IMR-90 (cell line): Measurements from ENCODE around the gene PZP. TPM values are rescaled to one million over a fixed set of nuclear protein-coding genes. Genes with fewer than 3 reads are reported as not detected.

Source experiments
- ATAC-seq: fragments of 200-7000 bp; cut with Tn5 transposase; 2 replicates; pipeline ENCODE4 v1.9.1; 2020; ENCODE audit warnings: low read depth, mild to moderate bottlenecking, moderate library complexity
- BruUV-seq: library from RNA; stranded (reverse); fragments of 400-500 nt; replicated peaks from 2 replicates; lab custom pipeline; 2021; lab: Mats Ljungman, UMichigan
- CTCF ChIA-PET: fragments of 300-600 bp; formaldehyde crosslinking; extraction: SDS; loops from one replicate; lab custom pipeline; 2021; ENCODE audit warnings: antibody characterized with exemption; lab: Yijun Ruan, JAX
- POLR2A ChIA-PET: fragments of 300-600 bp; sonication (Branson Sonifier 250); formaldehyde crosslinking; loops from one replicate; lab custom pipeline; 2022; ENCODE audit warnings: antibody characterized with exemption; ENCODE audit not compliant: unreplicated experiment; lab: Charles Lee
- DNase-seq: peaks from one replicate; pipeline ENCODE4 v3.0.0; 2013
- H2AFZ ChIP-seq: replicated peaks from 2 replicates; pipeline ENCODE3; 2013; ENCODE audit warnings: low read length, mild to moderate bottlenecking; ENCODE audit not compliant: poor library complexity
- H2AK5ac ChIP-seq: 2 replicates; pipeline ENCODE4 v1.6.1; 2013; ENCODE audit warnings: low read depth, low read length, inconsistent platforms
- H2AK9ac ChIP-seq: replicated peaks from 2 replicates; pipeline ENCODE3; 2013; ENCODE audit warnings: mild to moderate bottlenecking, low read depth, low read length, moderate library complexity; ENCODE audit not compliant: poor library complexity
- H2BK120ac ChIP-seq: 2 replicates; pipeline ENCODE4 v1.6.1; 2013; ENCODE audit warnings: low read depth, low read length, inconsistent platforms
- H2BK15ac ChIP-seq: 3 replicates; pipeline ENCODE4 v1.6.1; 2013; ENCODE audit warnings: low read depth, low read length, inconsistent platforms
- H2BK20ac ChIP-seq: 2 replicates; pipeline ENCODE4 v1.6.1; 2013; ENCODE audit warnings: low read depth, mild to moderate bottlenecking, inconsistent platforms, low read length, moderate library complexity
- H2BK5ac ChIP-seq: 2 replicates; pipeline ENCODE4 v1.6.1; 2013; ENCODE audit warnings: mild to moderate bottlenecking, low read depth, low read length, inconsistent platforms; ENCODE audit not compliant: poor library complexity, severe bottlenecking
- H3K14ac ChIP-seq: replicated peaks from 2 replicates; pipeline ENCODE4 v1.6.1; 2013; ENCODE audit warnings: low read depth, low read length, inconsistent platforms
- H3K18ac ChIP-seq: 2 replicates; pipeline ENCODE4 v1.6.1; 2013; ENCODE audit warnings: low read depth, low read length, control low read depth
- H3K23ac ChIP-seq: 2 replicates; pipeline ENCODE4 v1.6.1; 2013; ENCODE audit warnings: low read depth, low read length, inconsistent platforms
- H3K27ac ChIP-seq: 2 replicates; pipeline ENCODE4 v1.5.1; 2013; ENCODE audit warnings: mild to moderate bottlenecking, control low read depth, low read length; ENCODE audit not compliant: insufficient read depth
- H3K27me3 ChIP-seq: 2 replicates; pipeline ENCODE4 v1.6.1; 2013; ENCODE audit warnings: low read length; ENCODE audit not compliant: control insufficient read depth, insufficient read depth
- H3K36me3 ChIP-seq: 2 replicates; pipeline ENCODE4 v1.6.1; 2013; ENCODE audit warnings: low read length, mixed read lengths; ENCODE audit not compliant: control insufficient read depth, insufficient read depth
- H3K4ac ChIP-seq: 2 replicates; pipeline ENCODE4 v1.6.1; 2013; ENCODE audit warnings: low read depth, low read length, inconsistent platforms
- H3K4me1 ChIP-seq: 2 replicates; pipeline ENCODE4 v1.6.1; 2013; ENCODE audit warnings: low read length, mixed read lengths; ENCODE audit not compliant: control insufficient read depth, insufficient read depth
- H3K4me2 ChIP-seq: 2 replicates; pipeline ENCODE4 v1.6.1; 2013; ENCODE audit warnings: low read depth, mild to moderate bottlenecking, control low read depth, low read length, moderate library complexity
- H3K4me3 ChIP-seq: 2 replicates; pipeline ENCODE4 v1.5.1; 2013; ENCODE audit warnings: low read depth, mild to moderate bottlenecking, control low read depth, low read length, moderate library complexity; ENCODE audit not compliant: insufficient read depth
- H3K56ac ChIP-seq: 2 replicates; pipeline ENCODE4 v1.6.1; 2013; ENCODE audit warnings: low read length, inconsistent platforms; ENCODE audit not compliant: insufficient read depth; ENCODE audit errors: extremely low read depth
- H3K79me1 ChIP-seq, 2 experiments: 2 replicates each; pipeline ENCODE4 v1.6.1; 2013; ENCODE audit warnings: low read length in 2 of 2, inconsistent platforms in 1 of 2, low read depth in 1 of 2
- H3K9ac ChIP-seq: 2 replicates; pipeline ENCODE4 v1.6.1; 2013; ENCODE audit warnings: low read depth, low read length, control low read depth
- H3K9me1 ChIP-seq: 2 replicates; pipeline ENCODE4 v1.6.1; 2013; ENCODE audit warnings: low read length, inconsistent platforms; ENCODE audit not compliant: insufficient read depth
- H3K9me3 ChIP-seq: 2 replicates; pipeline ENCODE4 v1.6.1; 2013; ENCODE audit warnings: low read length; ENCODE audit not compliant: control insufficient read depth, insufficient read depth
- H4K20me1 ChIP-seq: 2 replicates; pipeline ENCODE4 v1.6.1; 2013; ENCODE audit warnings: low read length, inconsistent platforms; ENCODE audit not compliant: insufficient read depth
- H4K5ac ChIP-seq: 2 replicates; pipeline ENCODE4 v1.6.1; 2013; ENCODE audit warnings: mild to moderate bottlenecking, low read depth, low read length, control low read depth
- H4K8ac ChIP-seq, 2 experiments: 2 replicates each; pipeline ENCODE4 v1.6.1; 2013; ENCODE audit warnings: low read depth in 2 of 2, low read length in 2 of 2, control low read depth in 1 of 2, inconsistent platforms in 1 of 2
- H4K91ac ChIP-seq: 2 replicates; pipeline ENCODE4 v1.6.1; 2013; ENCODE audit warnings: low read depth, low read length, inconsistent platforms; ENCODE audit not compliant: insufficient read depth
- BHLHE40 ChIP-seq: fragments of 150-350 bp; IDR thresholded peaks from 2 replicates; pipeline ENCODE4 v1.6.1; 2016; ENCODE audit warnings: mild to moderate bottlenecking, low read depth, low read length
- FOS ChIP-seq: fragments of 150-350 bp; IDR thresholded peaks from 2 replicates; pipeline ENCODE4 v1.6.1; 2016; ENCODE audit warnings: low read depth, low read length
- MAFK ChIP-seq: IDR thresholded peaks from 2 replicates; pipeline ENCODE4 v1.6.1; 2012; ENCODE audit warnings: low read depth, low read length, improper control_type of control experiment
- NFE2L2 ChIP-seq: fragments of 150-350 bp; IDR thresholded peaks from 2 replicates; pipeline ENCODE4 v1.6.1; 2016; ENCODE audit warnings: low read depth, mild to moderate bottlenecking, low read length
- RFX5 ChIP-seq: IDR thresholded peaks from 2 replicates; pipeline ENCODE4 v1.8.0; 2012; ENCODE audit warnings: low read depth, mild to moderate bottlenecking, low read length, moderate library complexity
- SMC3 ChIP-seq: fragments of 150-350 bp; IDR thresholded peaks from 2 replicates; pipeline ENCODE4 v1.6.1; 2016; ENCODE audit warnings: low read depth, mild to moderate bottlenecking, antibody characterized with exemption, low read length, moderate library complexity
- WGBS, 2 experiments: methylation state at CpG; one replicate each; pipeline versions ENCODE4 v1.1.5 to v1.1.7; 2013; ENCODE audit warnings: missing lambda C conversion rate in 2 of 2; ENCODE audit not compliant: insufficient read length in 1 of 2; ENCODE audit errors: extremely low coverage in 2 of 2; 5-methylcytosine and 5-hydroxymethylcytosine counted together
- dilution Hi-C: fragments of 300-500 bp; cut with HindIII; formaldehyde crosslinking; loops from one replicate; pipeline ENCODE4 v1.14.3; 2018; ENCODE audit warnings: low sequenced_read_pairs; ENCODE audit not compliant: unreplicated experiment
- in situ Hi-C: fragments of 300-500 bp; cut with MboI; formaldehyde crosslinking; loops from 3 replicates; pipeline ENCODE4 v1.14.3; 2019; ENCODE audit warnings: low sequenced_read_pairs, inconsistent platforms, mixed read lengths
- intact Hi-C: fragments of 100-400 bp; cut with micrococcal nuclease; formaldehyde crosslinking; loops from 2 replicates; pipeline ENCODE4 v1.10.0; 2022
- polyA plus RNA-seq, 3 experiments: library from polyadenylated mRNA; depleted of rRNA; stranded (reverse); fragments of >200 nt; gene quantifications; 2 replicates each; pipeline ENCODE4 v1.2.3, GENCODE V29; 2012; ENCODE audit warnings: low replicate concordance in 1 of 3
- total RNA-seq: library from RNA; depleted of rRNA; stranded (reverse); fragments of >200 nt; gene quantifications from 2 replicates; pipeline ENCODE4 v1.2.3, GENCODE V29; 2012
- TF ChIP-seq, protein P1 (sequence below): conservative IDR thresholded peaks from 2 replicates; pipeline ENCODE4 v1.5.1; 2012; ENCODE audit warnings: mild to moderate bottlenecking, low read depth, low read length, improper control_type of control experiment
- TF ChIP-seq, protein P2 (sequence below): fragments of 150-350 bp; IDR thresholded peaks from 2 replicates; pipeline ENCODE4 v1.6.1; 2017; ENCODE audit warnings: mild to moderate bottlenecking, antibody characterized with exemption, low read length, low read depth
- TF ChIP-seq, protein P3 (sequence below): fragments of 150-350 bp; IDR thresholded peaks from 2 replicates; pipeline ENCODE4 v1.6.1; 2016; ENCODE audit warnings: low read depth, mild to moderate bottlenecking, low read length, moderate library complexity, borderline replicate concordance

PZP gene
- total and polyA plus RNA-seq, 2 of the 4 experiments (the other 2 are of a cell fraction) = not detected

DNA sequence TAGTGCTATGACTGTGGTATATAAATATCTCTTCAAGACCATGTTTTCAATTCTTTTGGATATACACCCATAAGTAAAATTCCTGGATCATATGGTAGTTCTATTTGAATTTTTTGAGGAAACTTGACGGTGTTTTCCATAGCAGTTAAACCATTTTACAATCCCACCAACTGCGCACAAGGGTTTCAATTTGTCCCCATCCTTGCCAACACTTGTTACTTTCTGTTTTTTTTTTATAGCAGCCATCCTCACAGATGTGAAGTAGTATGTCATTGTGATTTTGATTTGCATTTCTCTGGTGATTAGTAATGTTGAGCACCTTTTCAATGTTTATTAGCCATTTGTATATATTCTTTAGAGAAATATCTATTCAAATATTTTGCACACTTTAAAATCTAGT, 78.0 kb downstream of the PZP start:
- no TSS peak for BruUV-seq
- dilution Hi-C loops = no loop called here

More for the DNA sequence above, 78.0 kb downstream of the PZP start:
- ChIA-PET POLR2A (no interaction called here), CTCF (no interaction called here)
- H3K18ac ChIP-seq = no peak overlapping the region
- no peak overlapping the region for H3K4ac ChIP-seq
- H3K4me3 ChIP-seq = no peak overlapping the region
- DNase-seq (no peak), ATAC-seq (no peak)
- no peak overlapping the region for H3K27ac ChIP-seq
- WGBS, 2 experiments = no CpG with 5 or more reads among the region's 2 CpGs
- H4K91ac ChIP-seq = no peak overlapping the region
- H3K4me2 ChIP-seq = no peak overlapping the region
- peaks cover 5% of the 10 kb centered on the region; the same call in 1 of the 2 replicates for H3K4me1 ChIP-seq
- no peak overlapping the region for H2BK5ac ChIP-seq
- H3K79me1 ChIP-seq = no peaks in the 10 kb centered on the region
- peaks cover 3% of the 10 kb centered on the region; the same call in 1 of the 2 replicates for H3K9me3 ChIP-seq
- no peak for TF ChIP-seq RFX5
- TF ChIP-seq SMC3 = no peak
- TF ChIP-seq, protein P1, sequence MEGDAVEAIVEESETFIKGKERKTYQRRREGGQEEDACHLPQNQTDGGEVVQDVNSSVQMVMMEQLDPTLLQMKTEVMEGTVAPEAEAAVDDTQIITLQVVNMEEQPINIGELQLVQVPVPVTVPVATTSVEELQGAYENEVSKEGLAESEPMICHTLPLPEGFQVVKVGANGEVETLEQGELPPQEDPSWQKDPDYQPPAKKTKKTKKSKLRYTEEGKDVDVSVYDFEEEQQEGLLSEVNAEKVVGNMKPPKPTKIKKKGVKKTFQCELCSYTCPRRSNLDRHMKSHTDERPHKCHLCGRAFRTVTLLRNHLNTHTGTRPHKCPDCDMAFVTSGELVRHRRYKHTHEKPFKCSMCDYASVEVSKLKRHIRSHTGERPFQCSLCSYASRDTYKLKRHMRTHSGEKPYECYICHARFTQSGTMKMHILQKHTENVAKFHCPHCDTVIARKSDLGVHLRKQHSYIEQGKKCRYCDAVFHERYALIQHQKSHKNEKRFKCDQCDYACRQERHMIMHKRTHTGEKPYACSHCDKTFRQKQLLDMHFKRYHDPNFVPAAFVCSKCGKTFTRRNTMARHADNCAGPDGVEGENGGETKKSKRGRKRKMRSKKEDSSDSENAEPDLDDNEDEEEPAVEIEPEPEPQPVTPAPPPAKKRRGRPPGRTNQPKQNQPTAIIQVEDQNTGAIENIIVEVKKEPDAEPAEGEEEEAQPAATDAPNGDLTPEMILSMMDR = no peak
- no peak for TF ChIP-seq FOS
- TF ChIP-seq BHLHE40 = no peak
- TF ChIP-seq NFE2L2 = no peak
- TF ChIP-seq, protein P2, sequence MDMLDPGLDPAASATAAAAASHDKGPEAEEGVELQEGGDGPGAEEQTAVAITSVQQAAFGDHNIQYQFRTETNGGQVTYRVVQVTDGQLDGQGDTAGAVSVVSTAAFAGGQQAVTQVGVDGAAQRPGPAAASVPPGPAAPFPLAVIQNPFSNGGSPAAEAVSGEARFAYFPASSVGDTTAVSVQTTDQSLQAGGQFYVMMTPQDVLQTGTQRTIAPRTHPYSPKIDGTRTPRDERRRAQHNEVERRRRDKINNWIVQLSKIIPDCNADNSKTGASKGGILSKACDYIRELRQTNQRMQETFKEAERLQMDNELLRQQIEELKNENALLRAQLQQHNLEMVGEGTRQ = no peak
- TF ChIP-seq, protein P3, sequence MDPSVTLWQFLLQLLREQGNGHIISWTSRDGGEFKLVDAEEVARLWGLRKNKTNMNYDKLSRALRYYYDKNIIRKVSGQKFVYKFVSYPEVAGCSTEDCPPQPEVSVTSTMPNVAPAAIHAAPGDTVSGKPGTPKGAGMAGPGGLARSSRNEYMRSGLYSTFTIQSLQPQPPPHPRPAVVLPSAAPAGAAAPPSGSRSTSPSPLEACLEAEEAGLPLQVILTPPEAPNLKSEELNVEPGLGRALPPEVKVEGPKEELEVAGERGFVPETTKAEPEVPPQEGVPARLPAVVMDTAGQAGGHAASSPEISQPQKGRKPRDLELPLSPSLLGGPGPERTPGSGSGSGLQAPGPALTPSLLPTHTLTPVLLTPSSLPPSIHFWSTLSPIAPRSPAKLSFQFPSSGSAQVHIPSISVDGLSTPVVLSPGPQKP = no peak
- no peak for TF ChIP-seq MAFK
- no peak overlapping the region for H4K5ac ChIP-seq
- no peaks in the 10 kb centered on the region for H3K36me3 ChIP-seq
- in situ Hi-C loops = no loop called here
- H3K14ac ChIP-seq = no peak overlapping the region
- H4K20me1 ChIP-seq = no peaks in the 10 kb centered on the region
- H2BK120ac ChIP-seq = no peak overlapping the region
- H3K9me1 ChIP-seq = no peaks in the 10 kb centered on the region
- no peak overlapping the region for H3K56ac ChIP-seq
- no peaks in the 10 kb centered on the region; the same call in 1 of the 2 replicates for H3K27me3 ChIP-seq
- H2AK5ac ChIP-seq = no peak overlapping the region
- no peak overlapping the region for H2BK15ac ChIP-seq
- intact Hi-C loops = no loop called here
- H4K8ac ChIP-seq = no peak overlapping the region
- no peak overlapping the region for H3K9ac ChIP-seq
- H3K23ac ChIP-seq = no peak overlapping the region
- no peak overlapping the region for H2AK9ac ChIP-seq
- no peak overlapping the region for H2AFZ ChIP-seq
- H2BK20ac ChIP-seq = no peak overlapping the region
